DND-41 (cell line): ENCODE measurements around the gene DRD1.
"Not testable (repeated sequence)": the region's sequence is repeated elsewhere in the genome, so short reads cannot be mapped to it uniquely, and the experiment has no call there.

Source experiments
- ATAC-seq: fragments of 200-7000 bp; cut with Tn5 transposase; 3 replicates; pipeline ENCODE4 v1.9.1; 2021; ENCODE audit warnings: low read depth; ENCODE audit not compliant: insufficient read depth
- DNase-seq: peaks from one replicate; pipeline ENCODE4 v3.0.0-alpha.2; 2020
- H2AFZ ChIP-seq: 2 replicates; pipeline ENCODE4 v1.6.0; 2012; ENCODE audit warnings: low read depth, low read length
- H3K27ac ChIP-seq: 2 replicates; pipeline ENCODE4 v1.5.1; 2012; ENCODE audit warnings: low read length, inconsistent platforms
- H3K27me3 ChIP-seq: fragments of 200-600 bp; sonication (generic); 2 replicates; pipeline ENCODE4 v1.6.0; 2012; ENCODE audit warnings: low read length, mild to moderate bottlenecking, inconsistent platforms; ENCODE audit not compliant: insufficient read depth, poor library complexity
- H3K36me3 ChIP-seq: 2 replicates; pipeline ENCODE4 v1.5.1; 2012; ENCODE audit warnings: low read length, inconsistent platforms; ENCODE audit not compliant: insufficient read depth
- H3K4me1 ChIP-seq: 2 replicates; pipeline ENCODE4 v1.5.1; 2012; ENCODE audit warnings: mild to moderate bottlenecking, low read length; ENCODE audit not compliant: insufficient read depth
- H3K4me2 ChIP-seq: 2 replicates; pipeline ENCODE4 v1.6.0; 2012; ENCODE audit warnings: mild to moderate bottlenecking, moderate library complexity, low read length, inconsistent platforms; ENCODE audit not compliant: insufficient read depth
- H3K4me3 ChIP-seq, 2 experiments: fragments of 200-600 bp in 1 of 2; shearing (Covaris generic) in 1 of 2; 2 replicates each; pipeline ENCODE4 v1.5.1; 2012 to 2016; ENCODE audit warnings: inconsistent platforms in 2 of 2, low read length in 2 of 2, mild to moderate bottlenecking in 2 of 2, low read depth in 1 of 2, moderate library complexity in 1 of 2
- H3K79me2 ChIP-seq: 2 replicates; pipeline ENCODE4 v1.6.0; 2012; ENCODE audit warnings: low read length, inconsistent platforms; ENCODE audit not compliant: insufficient read depth
- H3K9ac ChIP-seq: 2 replicates; pipeline ENCODE4 v1.6.0; 2012; ENCODE audit warnings: low read depth, mild to moderate bottlenecking, inconsistent platforms, low read length, moderate library complexity
- H3K9me3 ChIP-seq: 2 replicates; pipeline ENCODE4 v1.5.1; 2012; ENCODE audit warnings: low read length, moderate library complexity, mild to moderate bottlenecking, inconsistent platforms; ENCODE audit not compliant: insufficient read depth, severe bottlenecking
- H4K20me1 ChIP-seq: 2 replicates; pipeline ENCODE4 v1.6.0; 2012; ENCODE audit warnings: low read length; ENCODE audit not compliant: insufficient read depth
- EZH2 ChIP-seq: IDR thresholded peaks from 3 replicates; pipeline ENCODE4 v1.6.1; 2012; ENCODE audit warnings: borderline replicate concordance, low read depth, mild to moderate bottlenecking, moderate library complexity, low read length, inconsistent platforms; ENCODE audit not compliant: severe bottlenecking
- TF ChIP-seq, protein P1 (sequence below): IDR thresholded peaks from 2 replicates; pipeline ENCODE4 v1.5.1; 2012; ENCODE audit warnings: borderline replicate concordance, low read length, moderate library complexity, mild to moderate bottlenecking; ENCODE audit not compliant: poor library complexity, severe bottlenecking; ENCODE audit errors: extremely low read depth

The DRD1 gene

DNA sequence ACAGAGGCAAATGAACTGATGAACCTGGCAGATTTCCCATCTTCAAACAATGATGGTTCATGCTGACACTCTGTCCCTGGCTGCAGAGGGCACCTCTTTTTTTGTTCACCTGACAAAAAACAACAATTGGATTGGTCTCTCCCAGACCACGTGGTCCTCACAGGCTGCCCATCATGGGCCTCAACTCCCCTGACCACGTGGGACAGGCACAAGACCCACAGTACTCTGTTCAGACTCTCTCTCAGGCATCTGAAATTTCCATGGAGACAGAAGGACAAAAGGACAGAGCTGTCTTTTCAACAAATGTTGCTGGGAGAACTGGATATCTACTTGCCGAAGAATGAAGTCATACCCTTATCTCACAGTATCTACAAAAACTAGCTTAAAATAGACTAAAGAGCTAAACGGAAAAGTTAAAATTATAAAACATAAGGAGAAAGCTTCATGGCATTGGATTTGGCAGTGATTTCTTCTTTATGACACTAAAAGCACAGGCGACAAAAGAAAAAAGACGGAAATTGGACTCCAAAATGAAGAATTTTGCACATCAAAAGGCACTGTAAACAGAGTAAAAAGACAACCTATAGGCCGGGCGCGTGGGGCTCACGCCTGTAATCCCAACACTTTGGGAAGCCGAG lies 12.2 kb upstream of the DRD1 start:
- Histone ChIP-seq H3K9me3 (no peaks in the 10 kb centered on the region), H3K4me3 (no peak overlapping the region), H3K79me2 (no peaks in the 10 kb centered on the region), H2AFZ (no peak overlapping the region), H3K9ac (no peak overlapping the region), H3K4me2 (no peak overlapping the region), H3K4me1 (no peaks in the 10 kb centered on the region), H4K20me1 (no peaks in the 10 kb centered on the region), H3K27me3 (peaks cover 20% of the 10 kb centered on the region), H3K27ac (no peak overlapping the region), H3K36me3 (no peaks in the 10 kb centered on the region)
- TF ChIP-seq, protein P1, sequence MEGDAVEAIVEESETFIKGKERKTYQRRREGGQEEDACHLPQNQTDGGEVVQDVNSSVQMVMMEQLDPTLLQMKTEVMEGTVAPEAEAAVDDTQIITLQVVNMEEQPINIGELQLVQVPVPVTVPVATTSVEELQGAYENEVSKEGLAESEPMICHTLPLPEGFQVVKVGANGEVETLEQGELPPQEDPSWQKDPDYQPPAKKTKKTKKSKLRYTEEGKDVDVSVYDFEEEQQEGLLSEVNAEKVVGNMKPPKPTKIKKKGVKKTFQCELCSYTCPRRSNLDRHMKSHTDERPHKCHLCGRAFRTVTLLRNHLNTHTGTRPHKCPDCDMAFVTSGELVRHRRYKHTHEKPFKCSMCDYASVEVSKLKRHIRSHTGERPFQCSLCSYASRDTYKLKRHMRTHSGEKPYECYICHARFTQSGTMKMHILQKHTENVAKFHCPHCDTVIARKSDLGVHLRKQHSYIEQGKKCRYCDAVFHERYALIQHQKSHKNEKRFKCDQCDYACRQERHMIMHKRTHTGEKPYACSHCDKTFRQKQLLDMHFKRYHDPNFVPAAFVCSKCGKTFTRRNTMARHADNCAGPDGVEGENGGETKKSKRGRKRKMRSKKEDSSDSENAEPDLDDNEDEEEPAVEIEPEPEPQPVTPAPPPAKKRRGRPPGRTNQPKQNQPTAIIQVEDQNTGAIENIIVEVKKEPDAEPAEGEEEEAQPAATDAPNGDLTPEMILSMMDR = no peak
- TF ChIP-seq EZH2 = no peak
- no peak for DNase-seq
- no peak for ATAC-seq

DNA sequence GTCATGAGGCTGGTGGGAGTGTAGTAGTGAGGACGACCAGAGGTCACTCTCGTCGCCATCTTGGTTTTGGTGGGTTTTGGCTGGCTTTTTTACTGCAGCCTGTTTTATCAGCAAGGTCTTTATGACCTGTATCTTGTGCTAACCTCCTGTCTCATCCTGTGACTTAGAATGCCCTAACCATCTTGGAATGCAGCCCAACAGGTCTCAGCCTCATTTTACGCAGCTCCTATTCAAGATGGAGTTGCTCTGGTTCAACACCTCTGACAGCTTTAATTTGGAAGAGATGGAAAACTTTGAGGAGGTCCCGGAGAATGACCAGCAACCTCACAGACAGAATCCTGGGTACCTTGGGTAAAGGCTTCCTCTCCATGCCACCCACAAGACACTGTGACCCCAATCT lies 10.4 kb upstream of the DRD1 start:
- H4K20me1 ChIP-seq, H3K4me3 ChIP-seq: not testable (repeated sequence)

DNA sequence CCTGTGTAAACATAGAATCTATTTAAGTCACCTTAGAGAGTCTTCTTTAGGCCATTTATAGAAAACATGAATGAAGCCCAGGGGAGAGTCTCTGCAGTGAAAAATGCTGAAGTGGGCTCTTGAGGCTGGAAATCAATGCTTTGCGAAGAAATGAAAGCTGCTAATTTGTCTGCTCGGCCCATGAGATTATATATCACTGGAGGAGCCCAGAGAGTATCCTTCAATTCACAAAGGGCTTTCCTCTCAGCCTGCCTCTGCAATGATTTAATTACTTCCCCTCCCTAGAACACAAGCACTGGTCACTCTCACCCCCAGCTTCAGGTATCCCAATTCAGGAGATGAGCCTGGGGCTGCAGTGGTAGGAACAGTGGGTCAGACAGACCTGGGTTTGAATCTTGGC lies 8.2 kb upstream of the DRD1 start:
- H4K20me1 ChIP-seq = no peaks in the 10 kb centered on the region
- no peaks in the 10 kb centered on the region for H3K79me2 ChIP-seq
- H3K9me3 ChIP-seq = no peaks in the 10 kb centered on the region
- TF ChIP-seq, protein P1 = no peak
- no peak for TF ChIP-seq EZH2
- H3K27ac ChIP-seq = no peak overlapping the region
- no peaks in the 10 kb centered on the region for H3K36me3 ChIP-seq
- no peak for ATAC-seq
- no peak overlapping the region for H3K4me3 ChIP-seq
- H3K4me1 ChIP-seq = no peaks in the 10 kb centered on the region
- H3K9ac ChIP-seq = no peak overlapping the region
- no peak overlapping the region for H3K4me2 ChIP-seq
- DNase-seq = no peak
- no peak overlapping the region for H2AFZ ChIP-seq
- peaks cover 24% of the 10 kb centered on the region for H3K27me3 ChIP-seq

More for the DNA sequence above, 10.4 kb upstream of the DRD1 start:
- H3K27me3 ChIP-seq = peaks cover 24% of the 10 kb centered on the region
- not testable (repeated sequence) for H3K4me1 ChIP-seq, H2AFZ ChIP-seq, H3K9ac ChIP-seq, H3K4me2 ChIP-seq, H3K27ac ChIP-seq, ATAC-seq, H3K36me3 ChIP-seq, H3K9me3 ChIP-seq, H3K79me2 ChIP-seq, DNase-seq

DNA sequence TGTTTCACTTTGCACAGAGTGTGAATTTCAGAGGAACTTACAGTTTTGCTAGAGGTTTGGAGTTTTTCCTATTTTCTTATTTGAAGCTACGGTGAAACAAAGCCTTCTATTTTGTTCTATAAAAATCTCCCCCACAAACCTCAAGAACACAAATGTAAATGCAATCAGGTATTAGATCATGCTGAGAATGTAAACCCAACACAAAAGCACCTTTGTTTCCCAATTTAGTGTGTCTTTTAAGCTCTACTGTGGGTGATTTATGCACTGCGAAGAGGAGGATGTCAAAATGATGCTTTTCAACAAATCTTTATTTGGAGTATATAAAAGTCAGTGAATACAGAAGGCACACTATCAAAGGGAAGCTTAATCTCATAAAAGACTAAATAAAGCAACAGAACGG lies 4.3 kb upstream of the DRD1 start:
- no peak overlapping the region for H2AFZ ChIP-seq
- peaks cover 20% of the 10 kb centered on the region for H3K27me3 ChIP-seq
- no peaks in the 10 kb centered on the region for H3K36me3 ChIP-seq
- TF ChIP-seq, protein P1 = no peak
- TF ChIP-seq EZH2 = no peak
- no peaks in the 10 kb centered on the region for H3K79me2 ChIP-seq
- no peak overlapping the region for H3K9ac ChIP-seq
- no peak overlapping the region for H3K4me3 ChIP-seq
- DNase-seq (no peak), ATAC-seq (no peak)
- no peak overlapping the region for H3K4me2 ChIP-seq
- no peaks in the 10 kb centered on the region for H3K4me1 ChIP-seq
- no peak overlapping the region for H3K27ac ChIP-seq
- no peaks in the 10 kb centered on the region for H4K20me1 ChIP-seq
- H3K9me3 ChIP-seq = no peaks in the 10 kb centered on the region
